NCI-H1092 (cell line): ENCODE measurements around the gene OR6B1.
"Not testable (repeated sequence)": the region's sequence is repeated elsewhere in the genome, so short reads cannot be mapped to it uniquely, and the experiment has no call there.

Source experiments
- DNase-seq: peaks from one replicate; lab custom pipeline; 2025; lab: John Stamatoyannopoulos, UW

The OR6B1 gene

GRCh38 chr7:144006029-144006691, 6.0 kb downstream of the OR6B1 start:
- DNase-seq: no peak

- DNase-seq: no peak
Observed at GRCh38 chr7:144006692-144007042, 6.5 kb downstream of the OR6B1 start.

GRCh38 chr7:144009361-144009760, 9.2 kb downstream of the OR6B1 start:
- DNase-seq: no peak

- not testable (repeated sequence) for DNase-seq
Observed at GRCh38 chr7:144010061-144010460, 9.9 kb downstream of the OR6B1 start.

- not testable (repeated sequence) for DNase-seq
Observed at GRCh38 chr7:144010821-144011220, 10.7 kb downstream of the OR6B1 start.

- no peak for DNase-seq
Observed at GRCh38 chr7:144011458-144012230, 11.5 kb downstream of the OR6B1 start.

- DNase-seq: no peak
Observed at GRCh38 chr7:144018065-144018464, 17.9 kb downstream of the OR6B1 start.

- DNase-seq: no peak
Observed at GRCh38 chr7:144019457-144019856, 19.3 kb downstream of the OR6B1 start.

GRCh38 chr7:144020340-144020739, 20.2 kb downstream of the OR6B1 start:
- DNase-seq: no peak

GRCh38 chr7:144022169-144022568, 22.0 kb downstream of the OR6B1 start:
- DNase-seq: no peak

GRCh38 chr7:144023171-144023827, 23.2 kb downstream of the OR6B1 start:
- DNase-seq: no peak

GRCh38 chr7:144024213-144024612, 24.1 kb downstream of the OR6B1 start:
- no peak for DNase-seq

GRCh38 chr7:144026203-144026883, 26.2 kb downstream of the OR6B1 start:
- no peak for DNase-seq

- DNase-seq: peak; percentile 22
Observed at GRCh38 chr7:144027070-144027469, 26.9 kb downstream of the OR6B1 start.

- DNase-seq: no peak
Observed at GRCh38 chr7:144027974-144028373, 27.9 kb downstream of the OR6B1 start.

GRCh38 chr7:144028547-144028946, 28.4 kb downstream of the OR6B1 start:
- DNase-seq: no peak

- DNase-seq: no peak
Observed at GRCh38 chr7:144032516-144032915, 32.4 kb downstream of the OR6B1 start.

GRCh38 chr7:144032985-144033709, 33.0 kb downstream of the OR6B1 start:
- DNase-seq: no peak

GRCh38 chr7:144035385-144035784, 35.3 kb downstream of the OR6B1 start:
- no peak for DNase-seq

GRCh38 chr7:144036302-144036885, 36.3 kb downstream of the OR6B1 start:
- DNase-seq: no peak

- DNase-seq: no peak
Observed at GRCh38 chr7:144037414-144038035, 37.4 kb downstream of the OR6B1 start.
